Endothelial cell of umbilical vein (primary cell): ENCODE data around the gene NFATC3. TPM values are rescaled to one million over a fixed set of nuclear protein-coding genes. Genes with fewer than 3 reads are reported as not detected.

ENCODE experiments used
- BruUV-seq: library from RNA; stranded (reverse); fragments of 400-500 nt; replicated peaks from 2 replicates; lab custom pipeline; 2021; lab: Mats Ljungman, UMichigan
- CTCF ChIA-PET: fragments of 300-600, 350-600 bp; sonication (Branson Sonifier 250); formaldehyde crosslinking; loops from one replicate; lab custom pipeline; 2021; ENCODE audit warnings: antibody characterized with exemption, inconsistent platforms; lab: Charles Lee
- POLR2A ChIA-PET: fragments of 300-600, 350-600 bp; sonication (Branson Sonifier 250); formaldehyde crosslinking; loops from one replicate; lab custom pipeline; 2021; ENCODE audit warnings: antibody characterized with exemption, inconsistent platforms; lab: Charles Lee
- DNase-seq: peaks from one replicate; pipeline ENCODE4 v3.0.0-alpha.2; 2011; ENCODE audit warnings: low read depth, low spot score
- FAIRE-seq: peaks from 2 replicates; lab custom pipeline; 2011; peaks lifted over from hg19 to GRCh38; lab: Jason Lieb, UNC
- H2AFZ ChIP-seq: 2 replicates; pipeline ENCODE4 v1.6.0; 2012; ENCODE audit warnings: low read depth, low read length, control low read depth, inconsistent platforms
- H3K27ac ChIP-seq: 2 replicates; pipeline ENCODE4 v1.5.1; 2011; ENCODE audit warnings: low read depth, mild to moderate bottlenecking, control low read depth, low read length, moderate library complexity; ENCODE audit not compliant: insufficient read depth
- H3K27me3 ChIP-seq, 2 experiments: 2 replicates each; pipeline versions ENCODE4 v1.6.0 to v1.6.1; 2011; ENCODE audit warnings: low read length in 2 of 2, mixed read lengths in 1 of 2; ENCODE audit not compliant: control insufficient read depth in 2 of 2, insufficient read depth in 2 of 2
- H3K36me3 ChIP-seq, 2 experiments: 2 replicates in 1 of 2; 3 replicates in 1 of 2; pipeline ENCODE4 v1.5.1; 2011; ENCODE audit warnings: low read length in 2 of 2, mild to moderate bottlenecking in 1 of 2, moderate library complexity in 1 of 2; ENCODE audit not compliant: control insufficient read depth in 2 of 2, insufficient read depth in 2 of 2; ENCODE audit errors: extremely low read depth in 1 of 2
- H3K4me1 ChIP-seq: 3 replicates; pipeline ENCODE4 v1.5.1; 2011; ENCODE audit warnings: mild to moderate bottlenecking, low read length; ENCODE audit not compliant: control insufficient read depth, insufficient read depth; ENCODE audit errors: extremely low read depth
- H3K4me2 ChIP-seq: 2 replicates; pipeline ENCODE4 v1.6.1; 2011; ENCODE audit warnings: low read length, control low read depth, mixed read lengths; ENCODE audit not compliant: insufficient read depth
- H3K4me3 ChIP-seq, 3 experiments: fragments of 200-600 bp in 1 of 3; sonication (generic), shearing (Covaris generic) in 1 of 3; replicated peaks in 1 of 3; 2 replicates each; pipeline ENCODE4 v1.5.1; 2011 to 2016; ENCODE audit warnings: control low read depth in 3 of 3, low read length in 3 of 3, mild to moderate bottlenecking in 2 of 3, inconsistent platforms in 1 of 3, low read depth in 1 of 3, moderate library complexity in 1 of 3; ENCODE audit not compliant: insufficient read depth in 1 of 3
- H3K79me2 ChIP-seq: 2 replicates; pipeline ENCODE4 v1.6.0; 2012; ENCODE audit warnings: low read length, inconsistent platforms; ENCODE audit not compliant: control insufficient read depth, insufficient read depth
- H3K9ac ChIP-seq: replicated peaks from 2 replicates; pipeline ENCODE3; 2011; ENCODE audit warnings: low read length, control low read depth; ENCODE audit not compliant: insufficient read depth; ENCODE audit errors: extremely low read depth
- H3K9me1 ChIP-seq: replicated peaks from 3 replicates; pipeline ENCODE4 v1.6.0; 2011; ENCODE audit warnings: mild to moderate bottlenecking, low read length; ENCODE audit not compliant: control insufficient read depth, insufficient read depth; ENCODE audit errors: extremely low read depth
- H3K9me3 ChIP-seq: replicated peaks from 2 replicates; pipeline ENCODE4 v1.5.1; 2012; ENCODE audit warnings: low read length, inconsistent platforms; ENCODE audit not compliant: control insufficient read depth, insufficient read depth
- H4K20me1 ChIP-seq: replicated peaks from 2 replicates; pipeline ENCODE3; 2011; ENCODE audit warnings: mild to moderate bottlenecking, low read length; ENCODE audit not compliant: control insufficient read depth, insufficient read depth; ENCODE audit errors: extremely low read depth
- CTCF ChIP-seq, 2 donors: IDR thresholded peaks; 1 replicate in 1 of 2; 2 replicates in 1 of 2; pipeline ENCODE4 v1.5.1; 2011; ENCODE audit warnings: low read length in 2 of 2, mild to moderate bottlenecking in 2 of 2, moderate library complexity in 2 of 2, control low read depth in 1 of 2, inconsistent platforms in 1 of 2, low read depth in 1 of 2; ENCODE audit not compliant: insufficient read depth in 1 of 2; ENCODE audit errors: extremely low read depth in 1 of 2
- EZH2 ChIP-seq: IDR thresholded peaks from 2 replicates; pipeline ENCODE4 v1.6.1; 2012; ENCODE audit warnings: borderline replicate concordance, low read depth, mild to moderate bottlenecking, moderate library complexity, low read length, inconsistent platforms; ENCODE audit not compliant: severe bottlenecking
- FOS ChIP-seq: IDR thresholded peaks from 2 replicates; pipeline ENCODE4 v1.6.1; 2011; ENCODE audit warnings: mild to moderate bottlenecking, low read length, moderate library complexity, borderline replicate concordance; ENCODE audit not compliant: insufficient read depth
- GATA2 ChIP-seq: IDR thresholded peaks from 2 replicates; pipeline ENCODE4 v1.7.0; 2011; ENCODE audit warnings: low read depth, mild to moderate bottlenecking, moderate library complexity, mixed read lengths, low read length; ENCODE audit not compliant: insufficient read length, insufficient read depth
- JUN ChIP-seq: IDR thresholded peaks from 2 replicates; pipeline ENCODE4 v1.6.1; 2011; ENCODE audit warnings: borderline replicate concordance, low read depth; ENCODE audit not compliant: insufficient read length, insufficient read depth
- MAX ChIP-seq: IDR thresholded peaks from 2 replicates; pipeline ENCODE4 v1.6.1; 2011; ENCODE audit not compliant: insufficient read depth, insufficient read length
- MYC ChIP-seq: IDR thresholded peaks from one replicate; pipeline ENCODE4 v1.6.1; 2011; ENCODE audit warnings: mild to moderate bottlenecking, low read depth, low read length
- POLR2A ChIP-seq: IDR thresholded peaks from 2 replicates; pipeline ENCODE4 v1.6.1; 2012; ENCODE audit warnings: low read depth, mild to moderate bottlenecking, control low read depth, low read length
- POLR2AphosphoS5 ChIP-seq: IDR thresholded peaks from 2 replicates; pipeline ENCODE4 v1.6.1; 2012; ENCODE audit warnings: low read depth, mild to moderate bottlenecking, control low read depth, low read length, moderate library complexity; ENCODE audit not compliant: insufficient read depth
- dilution Hi-C: fragments of 300-500 bp; cut with MboI; formaldehyde crosslinking; loops from one replicate; pipeline ENCODE4 v1.15.0; 2019; ENCODE audit warnings: low sequenced_read_pairs; ENCODE audit not compliant: extremely low pct_ligation_motif_present
- intact Hi-C: fragments of 100-400 bp; cut with micrococcal nuclease; formaldehyde crosslinking; loops from one replicate; pipeline ENCODE4 v1.10.0; 2022
- polyA plus RNA-seq, 4 experiments: library from polyadenylated mRNA; depleted of rRNA in 3 of 4; stranded (reverse) in 3 of 4; unstranded in 1 of 4; fragments of >200 nt; gene quantifications; 2 replicates each; pipeline versions ENCODE4 v1.2.1 to v1.2.3, GENCODE V29; 2011 to 2012; ENCODE audit warnings: missing spikeins in 1 of 4
- total RNA-seq: library from RNA; stranded (reverse); gene quantifications from 2 replicates; pipeline ENCODE4 v1.2.3, GENCODE V29; 2021

NFATC3 gene
- total and polyA plus RNA-seq, 2 donors (not counting 3 experiments of a cell fraction or from before 2014, with no cell fraction given): 15.6 to 33.1 TPM

- FAIRE-seq (no peak), DNase-seq (no peak)
- Histone ChIP-seq H3K9me3 (no peaks in the 10 kb centered on the region), H3K4me1 (no peaks in the 10 kb centered on the region), H4K20me1 (no peaks in the 10 kb centered on the region), H3K36me3 (peaks cover 0 to 3% of the 10 kb centered on the region in 2 experiments), H3K9me1 (no peaks in the 10 kb centered on the region), H2AFZ (no peak overlapping the region), H3K79me2 (no peaks in the 10 kb centered on the region), H3K9ac (no peak overlapping the region), H3K4me3 (no peak overlapping the region), H3K27me3 (no peaks in the 10 kb centered on the region), H3K27ac (no peak overlapping the region), H3K4me2 (no peak overlapping the region)
- BruUV-seq: no TSS peak
- TF ChIP-seq CTCF (IDR thresholded peaks at IDR 0.05; ENCODE audit: extremely low read depth in 1 of 2, insufficient read depth in 1 of 2, low read depth in 1 of 2, low read length in 2 of 2) (no peak), EZH2 (no peak), JUN (no peak), GATA2 (no peak), MAX (no peak), POLR2A (no peak), POLR2AphosphoS5 (no peak), MYC (no peak), FOS (no peak)
- intact Hi-C loops (no loop called here), dilution Hi-C loops (no loop called here)
- ChIA-PET CTCF (interaction anchor here (1.2 kb wide), 1 partner anchor 9 kb away, joined by 3 read pairs; no protein-coding TSS in a partner anchor), POLR2A (interaction anchor here (0.7 kb wide), 1 partner anchor 70 kb away, joined by 3 read pairs; no protein-coding TSS in a partner anchor)
Observed at GRCh38 chr16:68037841-68038597, 47.2 kb upstream of the NFATC3 start.
